Liver (tissue), 9 donors: ENCODE measurements around the gene CDH13. TPM values are rescaled to one million over a fixed set of nuclear protein-coding genes. Genes with fewer than 3 reads are reported as not detected.

ENCODE experiments used
- DNase-seq: peaks from one replicate; pipeline ENCODE4 v3.0.0-alpha.2; 2017; ENCODE audit warnings: low spot score
- H3K27ac ChIP-seq, 2 donors: one replicate each; pipeline ENCODE4 v1.7.0; 2013; ENCODE audit warnings: inconsistent platforms in 2 of 2, low read length in 2 of 2, control low read depth in 1 of 2, low read depth in 1 of 2, mild to moderate bottlenecking in 1 of 2
- H3K27me3 ChIP-seq, 4 donors: one replicate each; pipeline versions ENCODE4 v1.6.1 to v1.7.0; 2013; ENCODE audit warnings: low read length in 3 of 4, inconsistent platforms in 1 of 4, mild to moderate bottlenecking in 1 of 4, moderate library complexity in 1 of 4; ENCODE audit not compliant: control insufficient read depth in 4 of 4, insufficient read depth in 4 of 4
- H3K36me3 ChIP-seq, 4 donors: one replicate each; pipeline versions ENCODE4 v1.6.1 to v1.7.0; 2013; ENCODE audit warnings: low read length in 3 of 4, mild to moderate bottlenecking in 3 of 4, low read depth in 1 of 4, moderate library complexity in 1 of 4; ENCODE audit not compliant: control insufficient read depth in 4 of 4, insufficient read depth in 3 of 4
- H3K4me1 ChIP-seq, 4 donors: one replicate each; pipeline versions ENCODE4 v1.6.1 to v1.7.0; 2013; ENCODE audit warnings: low read length in 3 of 4, mild to moderate bottlenecking in 3 of 4, moderate library complexity in 1 of 4; ENCODE audit not compliant: control insufficient read depth in 4 of 4, insufficient read depth in 4 of 4
- H3K4me3 ChIP-seq, 3 donors: one replicate each; pipeline versions ENCODE4 v1.6.1 to v1.7.0; 2013; ENCODE audit warnings: low read length in 3 of 3, control low read depth in 1 of 3, low read depth in 1 of 3, mild to moderate bottlenecking in 1 of 3
- H3K9ac ChIP-seq, 2 donors: one replicate each; pipeline ENCODE4 v1.7.0; 2013; ENCODE audit warnings: low read length in 2 of 2, mild to moderate bottlenecking in 2 of 2, moderate library complexity in 2 of 2, control low read depth in 1 of 2, low read depth in 1 of 2
- H3K9me3 ChIP-seq, 4 donors: one replicate each; pipeline versions ENCODE4 v1.6.1 to v1.7.0; 2013; ENCODE audit warnings: low read length in 3 of 4; ENCODE audit not compliant: control insufficient read depth in 4 of 4
- CTCF ChIP-seq: fragments of 150-350 bp; IDR thresholded peaks from 2 replicates; pipeline ENCODE4 v1.5.1; 2017; ENCODE audit warnings: improper control_type of control experiment, low read depth, low read length; ENCODE audit not compliant: missing input control
- EGR1 ChIP-seq, 2 donors: IDR thresholded peaks; 2 replicates each; pipeline ENCODE4 v1.6.1; 2016 to 2018; ENCODE audit warnings: antibody characterized with exemption in 2 of 2, low read depth in 2 of 2
- FOXA1 ChIP-seq: IDR thresholded peaks from 2 replicates; pipeline ENCODE4 v1.6.1; 2016; ENCODE audit warnings: antibody characterized with exemption
- GABPA ChIP-seq, 2 donors: IDR thresholded peaks in 1 of 2; conservative IDR thresholded peaks in 1 of 2; 2 replicates each; pipeline ENCODE4 v1.6.1; 2016; ENCODE audit warnings: antibody characterized with exemption in 2 of 2, mild to moderate bottlenecking in 1 of 2, moderate library complexity in 1 of 2
- HNF4A ChIP-seq, 2 donors: conservative IDR thresholded peaks; 2 replicates each; pipeline ENCODE4 v1.6.1; 2016; ENCODE audit warnings: antibody characterized with exemption in 2 of 2, mild to moderate bottlenecking in 2 of 2
- HNF4G ChIP-seq: IDR thresholded peaks from 2 replicates; pipeline ENCODE4 v1.6.1; 2016; ENCODE audit warnings: antibody characterized with exemption
- JUND ChIP-seq, 2 donors: IDR thresholded peaks; 2 replicates each; pipeline ENCODE4 v1.6.1; 2016; ENCODE audit warnings: antibody characterized with exemption in 2 of 2
- NR2F2 ChIP-seq: IDR thresholded peaks from 2 replicates; pipeline ENCODE4 v1.6.1; 2016; ENCODE audit warnings: antibody characterized with exemption
- RAD21 ChIP-seq, 2 donors: IDR thresholded peaks; 2 replicates each; pipeline ENCODE4 v1.6.1; 2016; ENCODE audit warnings: antibody characterized with exemption in 2 of 2, mild to moderate bottlenecking in 2 of 2
- RXRA ChIP-seq, 2 donors: IDR thresholded peaks; 2 replicates each; pipeline ENCODE4 v1.6.1; 2017 to 2018; ENCODE audit warnings: antibody characterized with exemption in 2 of 2, mild to moderate bottlenecking in 1 of 2
- SP1 ChIP-seq: IDR thresholded peaks from 2 replicates; pipeline ENCODE4 v1.6.1; 2018; ENCODE audit warnings: antibody characterized with exemption, mild to moderate bottlenecking
- TAF1 ChIP-seq: conservative IDR thresholded peaks from 2 replicates; pipeline ENCODE4 v1.6.1; 2016; ENCODE audit warnings: antibody characterized with exemption, mild to moderate bottlenecking
- ZBTB33 ChIP-seq: IDR thresholded peaks from 2 replicates; pipeline ENCODE4 v1.6.1; 2016; ENCODE audit warnings: antibody characterized with exemption
- WGBS: extraction: QIAGEN DNeasy Blood & Tissue Kit; methylation state at CpG from one replicate; pipeline ENCODE4 v1.1.7; 2013; 5-methylcytosine and 5-hydroxymethylcytosine counted together
- polyA plus RNA-seq, 2 donors: library from polyadenylated mRNA; stranded (reverse) in 1 of 2; unstranded in 1 of 2; fragments of 200-250 nt in 1 of 2; fragments of >200 nt in 1 of 2; fragmentation: Nextera tagmentation in 1 of 2; extraction: Ambion mirVana in 1 of 2; gene quantifications; one replicate each; pipeline versions ENCODE4 v1.2.1 to v1.2.3, GENCODE V29; 2013 to 2015
- total RNA-seq, 2 donors: library from RNA; depleted of rRNA; stranded (reverse); fragments of >200 nt; gene quantifications; one replicate each; pipeline ENCODE4 v1.2.3, GENCODE V29; 2014
- TF ChIP-seq, protein P1 (sequence below): IDR thresholded peaks from 2 replicates; pipeline ENCODE4 v1.6.1; 2016; ENCODE audit warnings: antibody characterized with exemption, mild to moderate bottlenecking
- TF ChIP-seq, protein P2 (sequence below): IDR thresholded peaks from 2 replicates; pipeline ENCODE4 v1.6.1; 2016; ENCODE audit warnings: antibody characterized with exemption
- TF ChIP-seq, protein P3 (sequence below): IDR thresholded peaks from 2 replicates; pipeline ENCODE4 v1.6.1; 2016; ENCODE audit warnings: antibody characterized with exemption
- donor health status: healthy.
- donor health status: healthy.
- donor health status: healthy.
- donor health status: healthy.
- donor health status: healthy.

CDH13 gene
- total and polyA plus RNA-seq, 4 donors = 0.21 to 1.5 (median 0.58) TPM

- Histone ChIP-seq H3K4me3 (no peak overlapping the region), H3K36me3 (no peaks in the 10 kb centered on the region), H3K4me1 (no peaks in the 10 kb centered on the region), H3K27ac (peak overlapping the region in 1 of 2 donors; percentile 7), H3K9ac (no peak overlapping the region), H3K27me3 (no peaks in the 10 kb centered on the region), H3K9me3 (no peaks in the 10 kb centered on the region)
- WGBS = 37% methylated on average over 5 of the region's 5 CpGs
- DNase-seq = no peak
- no peak for TF ChIP-seq JUND (IDR thresholded peaks at IDR 0.05)
- no peak for TF ChIP-seq HNF4G
Measured at GRCh38 chr16:82700541-82701235, 73.9 kb downstream of the CDH13 start.

GRCh38 chr16:82701442-82701955 lies 74.7 kb downstream of the CDH13 start:
- WGBS = 55% methylated on average over 4 of the region's 4 CpGs
- Histone ChIP-seq H3K4me3 (no peak overlapping the region), H3K9ac (no peak overlapping the region), H3K9me3 (no peaks in the 10 kb centered on the region), H3K4me1 (no peaks in the 10 kb centered on the region), H3K27me3 (no peaks in the 10 kb centered on the region), H3K36me3 (no peaks in the 10 kb centered on the region), H3K27ac (no peak overlapping the region)
- DNase-seq = no peak
- TF ChIP-seq, protein P1, sequence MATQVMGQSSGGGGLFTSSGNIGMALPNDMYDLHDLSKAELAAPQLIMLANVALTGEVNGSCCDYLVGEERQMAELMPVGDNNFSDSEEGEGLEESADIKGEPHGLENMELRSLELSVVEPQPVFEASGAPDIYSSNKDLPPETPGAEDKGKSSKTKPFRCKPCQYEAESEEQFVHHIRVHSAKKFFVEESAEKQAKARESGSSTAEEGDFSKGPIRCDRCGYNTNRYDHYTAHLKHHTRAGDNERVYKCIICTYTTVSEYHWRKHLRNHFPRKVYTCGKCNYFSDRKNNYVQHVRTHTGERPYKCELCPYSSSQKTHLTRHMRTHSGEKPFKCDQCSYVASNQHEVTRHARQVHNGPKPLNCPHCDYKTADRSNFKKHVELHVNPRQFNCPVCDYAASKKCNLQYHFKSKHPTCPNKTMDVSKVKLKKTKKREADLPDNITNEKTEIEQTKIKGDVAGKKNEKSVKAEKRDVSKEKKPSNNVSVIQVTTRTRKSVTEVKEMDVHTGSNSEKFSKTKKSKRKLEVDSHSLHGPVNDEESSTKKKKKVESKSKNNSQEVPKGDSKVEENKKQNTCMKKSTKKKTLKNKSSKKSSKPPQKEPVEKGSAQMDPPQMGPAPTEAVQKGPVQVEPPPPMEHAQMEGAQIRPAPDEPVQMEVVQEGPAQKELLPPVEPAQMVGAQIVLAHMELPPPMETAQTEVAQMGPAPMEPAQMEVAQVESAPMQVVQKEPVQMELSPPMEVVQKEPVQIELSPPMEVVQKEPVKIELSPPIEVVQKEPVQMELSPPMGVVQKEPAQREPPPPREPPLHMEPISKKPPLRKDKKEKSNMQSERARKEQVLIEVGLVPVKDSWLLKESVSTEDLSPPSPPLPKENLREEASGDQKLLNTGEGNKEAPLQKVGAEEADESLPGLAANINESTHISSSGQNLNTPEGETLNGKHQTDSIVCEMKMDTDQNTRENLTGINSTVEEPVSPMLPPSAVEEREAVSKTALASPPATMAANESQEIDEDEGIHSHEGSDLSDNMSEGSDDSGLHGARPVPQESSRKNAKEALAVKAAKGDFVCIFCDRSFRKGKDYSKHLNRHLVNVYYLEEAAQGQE = no peak
- TF ChIP-seq, protein P2, sequence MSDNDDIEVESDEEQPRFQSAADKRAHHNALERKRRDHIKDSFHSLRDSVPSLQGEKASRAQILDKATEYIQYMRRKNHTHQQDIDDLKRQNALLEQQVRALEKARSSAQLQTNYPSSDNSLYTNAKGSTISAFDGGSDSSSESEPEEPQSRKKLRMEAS = no peak
- TF ChIP-seq NR2F2 = no peak
- TF ChIP-seq TAF1 = no peak
- no peak for TF ChIP-seq JUND (IDR thresholded peaks at IDR 0.05)
- no peak for TF ChIP-seq HNF4G
- no peak for TF ChIP-seq SP1
- TF ChIP-seq FOXA1 = no peak
- no peak for TF ChIP-seq GABPA (IDR thresholded peaks at IDR 0.05 in 1 of 2, conservative IDR thresholded peaks at IDR 0.05 in 1 of 2)
- no peak for TF ChIP-seq RXRA (IDR thresholded peaks at IDR 0.05)
- TF ChIP-seq HNF4A (conservative IDR thresholded peaks at IDR 0.05) = no peak
- TF ChIP-seq, protein P3, sequence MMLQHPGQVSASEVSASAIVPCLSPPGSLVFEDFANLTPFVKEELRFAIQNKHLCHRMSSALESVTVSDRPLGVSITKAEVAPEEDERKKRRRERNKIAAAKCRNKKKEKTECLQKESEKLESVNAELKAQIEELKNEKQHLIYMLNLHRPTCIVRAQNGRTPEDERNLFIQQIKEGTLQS = no peak
- TF ChIP-seq ZBTB33 = no peak
- TF ChIP-seq CTCF = no peak
- TF ChIP-seq RAD21 (IDR thresholded peaks at IDR 0.05) = no peak
- no peak for TF ChIP-seq EGR1 (IDR thresholded peaks at IDR 0.05; ENCODE audit: low read depth in 2 of 2)
